H7 (cell line): ENCODE measurements around the gene SPATA7. TPM values are rescaled to one million over a fixed set of nuclear protein-coding genes. Genes with fewer than 3 reads are reported as not detected.
A peak's percentile ranks its signal among the peaks of the same experiment; 100 is the strongest.

ENCODE experiments used
- DNase-seq: peaks from one replicate; pipeline ENCODE4 v3.0.0; 2012
- H3K27me3 ChIP-seq: 2 replicates; pipeline ENCODE4 v1.6.0; 2011; ENCODE audit warnings: mild to moderate bottlenecking, low read length; ENCODE audit not compliant: control insufficient read depth, insufficient read depth
- H3K36me3 ChIP-seq: replicated peaks from 2 replicates; pipeline ENCODE4 v1.5.1; 2011; ENCODE audit warnings: low read length; ENCODE audit not compliant: control insufficient read depth, insufficient read depth
- H3K4me3 ChIP-seq: 2 replicates; pipeline ENCODE4 v1.5.1; 2011; ENCODE audit warnings: low read depth, mild to moderate bottlenecking, control low read depth, low read length, moderate library complexity; ENCODE audit not compliant: insufficient read depth
- total RNA-seq: library from RNA; depleted of rRNA; stranded (reverse); fragments of >200 nt; shearing (Covaris generic); gene quantifications from 2 replicates; pipeline ENCODE4 v1.2.3, GENCODE V29; 2014; rRNA removed

Gene SPATA7, protein sequence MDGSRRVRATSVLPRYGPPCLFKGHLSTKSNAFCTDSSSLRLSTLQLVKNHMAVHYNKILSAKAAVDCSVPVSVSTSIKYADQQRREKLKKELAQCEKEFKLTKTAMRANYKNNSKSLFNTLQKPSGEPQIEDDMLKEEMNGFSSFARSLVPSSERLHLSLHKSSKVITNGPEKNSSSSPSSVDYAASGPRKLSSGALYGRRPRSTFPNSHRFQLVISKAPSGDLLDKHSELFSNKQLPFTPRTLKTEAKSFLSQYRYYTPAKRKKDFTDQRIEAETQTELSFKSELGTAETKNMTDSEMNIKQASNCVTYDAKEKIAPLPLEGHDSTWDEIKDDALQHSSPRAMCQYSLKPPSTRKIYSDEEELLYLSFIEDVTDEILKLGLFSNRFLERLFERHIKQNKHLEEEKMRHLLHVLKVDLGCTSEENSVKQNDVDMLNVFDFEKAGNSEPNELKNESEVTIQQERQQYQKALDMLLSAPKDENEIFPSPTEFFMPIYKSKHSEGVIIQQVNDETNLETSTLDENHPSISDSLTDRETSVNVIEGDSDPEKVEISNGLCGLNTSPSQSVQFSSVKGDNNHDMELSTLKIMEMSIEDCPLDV
- 8.4 and 18.4 TPM in 2 replicates for total RNA-seq

DNA sequence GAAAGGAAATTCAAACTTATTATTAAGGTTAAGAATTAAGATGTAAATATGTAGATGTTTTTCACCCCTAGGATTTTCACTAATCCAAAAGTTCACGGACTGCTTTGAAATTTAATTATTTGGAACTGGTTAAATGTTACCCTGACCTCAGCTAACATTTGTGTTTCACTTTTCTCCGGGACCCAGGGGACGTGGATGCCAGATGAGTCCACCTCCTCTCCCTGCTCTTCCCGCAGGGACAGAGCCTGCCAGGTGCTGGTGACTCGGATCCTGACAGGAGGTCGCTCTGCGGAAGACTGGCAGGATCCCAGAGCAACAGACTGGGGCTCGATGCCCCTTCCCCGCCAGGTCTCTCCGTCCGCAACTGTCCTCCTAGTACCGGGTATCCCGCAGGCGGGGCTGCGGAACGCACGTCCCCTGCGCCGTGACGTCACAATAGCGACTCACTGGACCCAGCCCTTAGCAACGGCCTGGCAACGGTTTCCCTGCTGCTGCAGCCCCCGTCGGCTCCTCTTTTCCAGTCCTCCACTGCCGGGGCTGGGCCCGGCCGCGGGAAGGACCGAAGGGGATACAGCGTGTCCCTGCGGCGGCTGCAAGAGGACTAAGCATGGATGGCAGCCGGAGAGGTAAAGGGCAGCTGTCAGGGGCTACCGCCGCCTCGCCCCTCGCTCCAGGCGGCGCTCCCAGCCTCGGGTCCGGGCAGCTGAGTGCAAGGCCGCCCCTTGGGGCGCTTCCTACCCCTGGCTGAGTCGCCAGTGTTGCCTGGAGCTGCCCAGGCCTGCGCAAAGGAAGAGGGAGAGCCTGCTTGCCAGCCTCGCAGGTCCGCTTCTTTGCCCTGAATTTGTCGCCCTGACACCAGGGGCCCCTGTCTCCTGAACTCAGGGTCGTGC, at the start of gene SPATA7:
Gene SPATA7 (plus strand): TSS at position 446 of the 890 bp plus-strand sequence. CDS start 162 bp downstream, at position 608.
- H3K36me3 ChIP-seq, result no peaks in the 10 kb centered on the region
- H3K4me3 ChIP-seq, result peak within 1 kb of the TSS; percentile 85
- peak; percentile 89 for DNase-seq

DNA sequence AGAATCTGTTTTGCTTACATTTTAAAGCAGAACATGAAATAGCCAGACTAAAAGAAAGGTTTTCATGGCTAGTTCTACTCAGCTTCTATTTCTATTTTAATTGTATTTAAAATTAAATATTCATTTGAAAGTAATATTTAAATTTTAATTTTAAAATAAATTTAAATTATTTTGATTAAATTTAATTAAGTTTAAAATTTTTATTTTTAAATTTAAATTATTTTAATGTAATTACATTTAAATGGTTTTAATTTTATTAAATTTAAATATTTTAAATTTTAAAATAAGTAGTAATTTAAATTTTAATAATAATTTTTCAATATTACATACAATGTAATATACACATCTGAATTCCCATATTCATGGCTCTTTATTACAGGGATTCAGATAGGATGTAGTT, 45.1 kb upstream of the SPATA7 start:
- H3K36me3 ChIP-seq, result no peaks in the 10 kb centered on the region

More for the DNA sequence above, at the start of gene SPATA7:
- no peaks in the 10 kb centered on the region; the same call in 1 of the 2 replicates for H3K27me3 ChIP-seq

DNA sequence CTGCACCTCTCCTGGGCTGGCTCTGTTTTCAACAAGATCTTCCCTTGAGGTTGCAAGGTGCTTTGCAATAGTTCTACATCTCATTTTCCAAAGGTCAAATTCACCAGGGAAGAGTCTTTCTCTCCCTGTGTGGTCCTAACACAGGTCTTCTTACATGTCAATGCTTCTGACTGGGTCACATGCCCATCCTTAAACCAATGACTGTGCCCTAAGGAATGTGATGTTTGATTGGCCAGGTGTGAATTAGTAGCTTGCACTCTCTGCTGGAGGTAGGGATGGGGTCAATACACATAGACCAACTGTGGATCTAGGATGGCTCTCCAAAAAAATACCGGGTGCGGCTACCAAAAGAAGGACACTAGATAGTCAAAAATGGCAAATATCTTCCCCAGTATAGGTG, 42.5 kb upstream of the SPATA7 start:
- no peak overlapping the region for H3K4me3 ChIP-seq
- DNase-seq, result no peak
- H3K36me3 ChIP-seq, result no peaks in the 10 kb centered on the region
- H3K27me3 ChIP-seq, result no peaks in the 10 kb centered on the region

More for the DNA sequence above, 45.1 kb upstream of the SPATA7 start:
- H3K27me3 ChIP-seq, result no peaks in the 10 kb centered on the region
- H3K4me3 ChIP-seq, result no peak overlapping the region
- no peak for DNase-seq

DNA sequence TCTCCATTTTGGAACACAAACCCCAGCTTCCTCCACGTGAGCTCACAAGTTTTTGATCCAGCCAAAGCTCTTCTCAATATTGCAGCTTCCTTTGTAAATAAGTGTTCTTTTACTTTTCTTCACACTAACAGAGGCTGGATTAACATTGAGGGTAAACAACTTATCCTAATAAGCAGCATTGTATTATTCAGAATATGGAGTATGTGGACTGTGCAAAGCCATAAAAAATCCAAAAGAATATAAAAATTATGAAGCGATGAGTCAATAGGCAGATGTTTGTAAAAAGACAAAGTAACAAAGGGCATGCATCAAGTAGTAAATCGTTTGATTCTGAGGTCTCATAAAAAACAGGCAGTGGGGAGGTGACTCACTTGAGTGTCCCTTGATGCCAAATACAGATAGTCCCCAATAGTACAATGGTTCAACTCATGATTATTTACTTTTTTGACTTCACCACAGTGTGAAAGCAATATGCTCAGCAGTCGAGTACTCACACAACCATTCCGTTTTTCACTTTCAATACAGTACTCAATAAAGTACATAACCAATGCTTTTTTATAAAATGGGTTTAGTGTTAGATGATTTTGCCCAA, 39.3 kb upstream of the SPATA7 start:
- H3K27me3 ChIP-seq, result no peaks in the 10 kb centered on the region
- DNase-seq, result no peak
- H3K36me3 ChIP-seq, result no peaks in the 10 kb centered on the region
- H3K4me3 ChIP-seq, result no peak overlapping the region

DNA sequence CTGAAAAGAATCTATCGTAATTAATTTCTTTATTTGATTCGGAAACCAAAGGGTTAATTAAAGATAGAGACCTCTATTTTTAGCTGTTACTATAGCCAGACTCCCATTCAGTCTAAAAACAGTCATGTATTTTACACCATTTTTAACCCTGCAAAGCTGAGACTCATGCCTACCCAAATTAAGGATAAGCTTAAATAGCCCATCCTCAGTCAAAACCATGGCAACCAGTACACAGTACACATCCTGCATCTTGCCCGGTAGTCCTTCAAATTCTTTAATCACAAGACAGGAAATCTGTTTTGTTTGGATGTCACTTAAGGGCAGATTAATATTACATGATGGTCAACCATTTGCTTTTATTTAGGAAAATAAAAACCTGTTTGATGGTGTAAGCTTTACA, 36.9 kb upstream of the SPATA7 start:
- Histone ChIP-seq H3K4me3 (no peak overlapping the region), H3K27me3 (no peaks in the 10 kb centered on the region), H3K36me3 (no peaks in the 10 kb centered on the region)
- no peak for DNase-seq

DNA sequence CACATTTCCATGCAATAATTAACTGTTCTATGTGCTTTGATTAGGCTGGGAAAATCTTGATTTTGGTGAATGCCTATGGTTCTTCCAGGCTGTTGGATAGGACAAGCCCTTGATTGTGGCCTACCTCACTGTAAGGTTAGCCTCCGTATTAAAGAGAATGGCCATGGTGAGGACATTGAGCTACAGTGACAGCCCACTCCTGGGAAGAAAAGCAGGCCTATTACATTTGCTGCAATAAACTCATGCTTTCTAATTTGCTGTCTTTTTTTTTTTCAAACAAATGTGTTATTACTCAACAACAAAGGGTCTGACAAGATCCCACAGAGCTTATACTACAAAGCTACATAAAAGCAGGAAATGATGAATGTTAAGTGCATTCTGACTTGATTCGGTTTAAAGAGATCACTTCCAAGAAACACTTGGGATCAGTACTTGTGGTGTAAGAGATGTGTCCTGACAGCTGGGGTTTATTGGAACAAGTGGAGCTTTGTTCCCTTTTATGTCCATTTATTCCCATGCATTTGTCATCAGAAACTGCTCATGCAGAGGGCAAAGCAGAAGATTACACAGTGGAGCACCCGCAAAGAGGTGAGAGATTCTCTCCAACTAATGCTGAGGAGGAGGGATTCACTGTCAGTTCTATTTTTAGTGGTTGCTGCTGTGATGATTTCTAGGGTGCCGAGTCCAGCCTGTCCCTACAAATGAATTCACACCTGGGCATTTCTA, 33.3 kb upstream of the SPATA7 start:
- Histone ChIP-seq H3K27me3 (no peaks in the 10 kb centered on the region), H3K4me3 (no peak overlapping the region), H3K36me3 (no peaks in the 10 kb centered on the region)
- DNase-seq, result no peak

DNA sequence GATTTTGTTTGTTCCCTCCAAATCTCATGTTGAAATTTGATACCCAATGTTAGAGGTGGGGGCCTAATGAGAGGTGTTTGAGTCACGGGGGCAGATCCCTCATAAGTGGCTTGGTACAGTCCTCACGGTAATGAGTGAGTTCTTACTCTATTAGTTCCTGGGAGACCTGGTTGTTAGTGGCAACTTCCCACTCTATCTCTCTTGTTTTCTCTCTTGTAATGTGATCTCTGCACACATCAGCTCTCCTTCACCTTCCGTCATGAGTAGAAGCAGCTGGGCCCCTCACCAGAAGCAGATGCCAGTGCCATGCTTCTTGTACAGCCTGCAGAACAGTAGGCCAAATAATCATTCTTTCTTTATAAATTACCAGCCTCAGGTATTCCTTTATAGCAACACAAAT, 32.8 kb upstream of the SPATA7 start:
- no peak for DNase-seq
- Histone ChIP-seq H3K36me3 (no peaks in the 10 kb centered on the region), H3K27me3 (no peaks in the 10 kb centered on the region), H3K4me3 (no peak overlapping the region)

DNA sequence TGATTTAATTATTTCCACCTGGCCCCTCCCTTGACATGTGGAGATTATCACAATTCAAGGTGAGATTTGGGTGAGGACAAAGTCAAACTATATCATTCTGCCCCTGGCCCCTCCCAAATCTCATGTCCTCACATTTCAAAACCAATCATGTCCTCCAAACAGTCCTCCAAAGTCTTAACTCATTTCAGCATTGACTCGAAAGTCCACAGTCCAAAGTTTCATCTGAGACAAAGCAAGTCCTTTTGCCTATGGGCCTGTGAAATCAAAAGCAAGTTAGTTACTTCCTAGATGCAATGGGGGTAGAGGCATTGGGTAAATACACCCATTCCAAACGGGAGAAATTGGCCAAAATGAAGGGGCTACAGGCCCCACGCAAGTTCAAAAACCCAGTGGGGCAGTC, 31.1 kb upstream of the SPATA7 start:
- Histone ChIP-seq H3K27me3 (no peaks in the 10 kb centered on the region), H3K36me3 (no peaks in the 10 kb centered on the region), H3K4me3 (no peak overlapping the region)
- DNase-seq, result no peak

DNA sequence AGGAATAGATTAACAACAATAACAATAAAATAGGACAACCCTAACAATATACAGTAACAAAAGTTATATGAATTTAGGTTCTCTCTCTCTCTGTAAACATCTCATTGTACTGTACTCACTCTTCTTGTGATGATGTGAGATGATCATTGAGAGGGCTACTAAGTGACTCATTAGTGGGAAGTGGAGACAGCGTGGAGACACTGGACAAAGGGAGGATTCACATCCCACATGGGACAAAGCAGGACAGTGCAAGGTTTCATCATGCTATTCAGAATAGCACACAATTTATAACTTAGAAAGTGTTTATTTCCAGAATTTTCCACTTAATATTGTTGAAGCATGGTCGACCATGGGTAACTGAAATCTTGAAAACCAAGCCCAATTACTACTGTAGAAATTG, 26.0 kb upstream of the SPATA7 start:
- Histone ChIP-seq H3K27me3 (no peaks in the 10 kb centered on the region), H3K36me3 (no peaks in the 10 kb centered on the region), H3K4me3 (no peak overlapping the region)
- no peak for DNase-seq

DNA sequence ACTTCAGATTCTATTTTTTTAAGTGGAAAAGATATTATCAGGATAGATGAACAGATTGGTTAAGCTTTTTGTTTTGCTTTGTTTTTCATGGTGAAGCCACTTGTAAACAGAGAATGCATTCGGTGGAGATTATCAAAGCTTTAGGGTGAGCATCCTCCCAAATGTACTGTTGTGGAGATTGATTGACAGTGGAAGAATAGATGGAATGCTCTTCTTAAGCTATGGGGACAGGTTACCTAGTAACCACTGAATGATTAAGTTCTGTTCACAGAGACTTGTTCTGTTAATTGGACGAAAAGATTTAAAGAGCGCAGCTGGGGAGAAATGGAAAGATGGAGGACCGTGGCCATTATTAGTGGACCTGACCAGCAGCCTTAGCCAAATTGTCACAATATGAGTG, 21.8 kb upstream of the SPATA7 start:
- Histone ChIP-seq H3K36me3 (no peaks in the 10 kb centered on the region), H3K4me3 (no peak overlapping the region), H3K27me3 (no peaks in the 10 kb centered on the region)
- no peak for DNase-seq

DNA sequence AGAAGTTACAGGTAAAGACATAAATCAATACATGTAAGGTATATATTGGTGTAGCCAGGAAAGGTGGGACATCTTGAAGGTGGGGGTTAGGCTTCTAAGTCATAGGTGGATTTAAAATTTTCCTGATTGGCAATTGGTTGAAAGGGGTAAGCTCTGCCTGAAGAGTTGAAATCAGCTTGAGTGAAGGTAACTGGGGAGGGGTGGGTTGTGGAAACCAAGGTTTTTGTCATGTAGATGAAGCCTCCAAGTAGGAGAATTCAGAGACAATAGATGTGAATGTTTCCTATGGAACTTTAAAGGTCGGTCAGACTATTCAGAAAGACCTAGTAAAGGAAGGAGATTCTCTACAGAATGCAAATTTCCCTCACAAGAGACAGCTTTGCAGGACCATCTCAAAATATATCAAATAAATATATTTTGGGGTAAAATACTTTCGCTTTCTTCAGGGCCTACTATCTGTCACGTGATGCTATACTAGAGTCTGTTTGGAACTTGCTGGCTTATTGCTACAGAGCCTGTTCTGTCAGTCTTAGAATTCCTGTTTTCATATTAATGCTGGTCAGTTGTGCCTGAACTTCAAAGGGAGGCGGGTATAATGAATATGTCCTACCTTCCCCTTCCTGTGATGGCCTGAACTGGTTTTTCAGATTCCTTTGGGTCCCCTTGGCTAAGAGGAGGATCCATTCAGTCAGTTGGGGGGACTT, 20.6 kb upstream of the SPATA7 start:
- Histone ChIP-seq H3K27me3 (no peaks in the 10 kb centered on the region), H3K4me3 (no peak overlapping the region), H3K36me3 (no peaks in the 10 kb centered on the region)
- peak; percentile 37 for DNase-seq

DNA sequence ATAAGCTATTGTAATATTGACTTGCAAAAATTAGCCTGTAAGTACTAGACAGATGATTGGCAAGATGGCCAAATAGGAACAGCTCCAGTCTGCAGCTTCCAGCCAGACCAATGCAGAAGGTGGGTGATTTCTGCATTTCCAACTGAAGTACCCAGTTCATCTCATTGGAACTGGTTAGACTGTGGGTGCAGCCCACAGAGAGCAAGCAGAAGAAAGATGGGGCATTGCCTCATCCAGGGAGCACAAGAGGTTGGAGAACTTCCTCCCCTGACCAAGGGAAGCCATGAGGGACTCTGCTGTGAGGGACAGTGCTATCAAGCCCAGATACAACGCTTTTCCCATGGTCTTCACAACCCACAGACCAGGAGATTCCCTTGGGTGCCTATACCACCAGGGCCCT, 16.0 kb upstream of the SPATA7 start:
- H3K4me3 ChIP-seq, result no peak overlapping the region
- no peaks in the 10 kb centered on the region for H3K36me3 ChIP-seq
- H3K27me3 ChIP-seq, result no peaks in the 10 kb centered on the region
- DNase-seq, result no peak

DNA sequence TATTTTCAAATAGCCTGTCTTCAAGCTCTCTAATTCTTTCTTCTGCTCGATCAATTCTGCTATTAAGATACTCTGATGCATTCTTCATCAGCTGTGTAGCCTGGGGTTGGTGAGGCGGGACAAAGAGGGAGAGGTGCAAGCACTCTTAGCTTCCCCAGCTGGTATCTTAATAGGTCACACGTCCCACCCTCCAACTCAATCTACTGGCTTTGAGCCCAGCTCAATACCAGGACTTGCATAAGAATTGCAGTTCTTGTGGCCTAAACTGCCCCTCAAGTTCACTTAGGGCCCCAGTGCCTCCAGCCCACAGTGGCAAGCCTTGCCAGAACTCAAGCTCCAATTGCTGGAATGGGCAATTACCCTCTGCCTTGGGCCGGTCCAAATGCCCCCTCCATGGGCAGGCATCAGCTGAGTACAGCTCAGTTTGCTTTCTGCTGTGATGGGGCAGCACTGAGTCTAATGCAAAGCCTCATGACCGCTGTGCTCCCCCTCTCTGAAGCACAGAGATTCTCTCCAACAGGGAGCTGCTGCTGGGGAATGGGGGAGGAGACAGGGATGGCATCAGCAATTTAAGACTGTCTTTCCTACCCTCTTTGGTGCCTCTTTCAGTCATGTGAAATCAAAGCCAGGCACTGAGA, 5.6 kb upstream of the SPATA7 start:
- Histone ChIP-seq H3K4me3 (no peak overlapping the region), H3K36me3 (no peaks in the 10 kb centered on the region), H3K27me3 (no peaks in the 10 kb centered on the region; the same call in 1 of the 2 replicates)
- no peak for DNase-seq
